Inflammatory macrophage (primary cell): ENCODE measurements around the gene RYR2.
"Not testable (repeated sequence)": the region's sequence is repeated elsewhere in the genome, so short reads cannot be mapped to it uniquely, and the experiment has no call there.

Experiments
- DNase-seq, 2 donors: peaks; one replicate each; pipeline ENCODE4 v3.0.0-alpha.2; 2020 to 2022

The RYR2 gene

DNA sequence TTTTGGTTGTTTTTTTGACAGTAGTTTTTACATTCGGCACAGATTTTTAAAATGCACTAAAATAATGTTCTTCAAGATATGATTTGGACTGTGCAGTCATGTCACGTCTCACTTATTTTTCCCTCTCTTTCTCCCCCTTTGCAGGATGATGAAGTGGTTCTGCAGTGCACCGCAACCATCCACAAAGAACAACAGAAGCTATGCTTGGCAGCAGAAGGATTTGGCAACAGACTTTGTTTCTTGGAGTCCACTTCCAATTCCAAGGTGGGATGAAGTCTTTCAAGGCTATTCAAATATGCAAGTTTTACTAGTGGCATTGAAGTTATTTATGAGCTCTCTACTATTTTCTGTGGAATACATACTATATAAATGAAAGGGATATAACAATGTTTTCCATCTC is 228.4 kb downstream of the RYR2 start:
- no peak for DNase-seq

DNA sequence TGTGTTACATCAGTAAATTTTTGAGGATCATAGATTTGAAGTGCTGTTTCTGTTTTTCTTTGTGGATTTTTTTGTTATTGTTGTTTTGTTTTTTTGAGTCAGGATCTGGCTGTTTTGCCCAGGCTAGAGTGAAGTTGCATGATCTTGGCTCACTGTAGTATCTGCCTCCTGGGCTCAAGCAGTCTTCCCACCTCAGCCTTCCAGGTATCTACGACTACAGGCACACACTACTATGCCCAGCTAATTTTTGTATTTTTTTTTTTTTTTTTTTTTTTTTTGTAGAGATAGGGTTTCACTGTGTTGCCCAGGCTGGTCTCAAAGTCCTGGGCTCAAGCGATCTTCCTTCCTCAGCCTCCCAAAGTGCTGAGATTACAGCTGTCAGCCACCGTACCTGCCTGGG is 236.0 kb downstream of the RYR2 start:
- not testable (repeated sequence) for DNase-seq

DNA sequence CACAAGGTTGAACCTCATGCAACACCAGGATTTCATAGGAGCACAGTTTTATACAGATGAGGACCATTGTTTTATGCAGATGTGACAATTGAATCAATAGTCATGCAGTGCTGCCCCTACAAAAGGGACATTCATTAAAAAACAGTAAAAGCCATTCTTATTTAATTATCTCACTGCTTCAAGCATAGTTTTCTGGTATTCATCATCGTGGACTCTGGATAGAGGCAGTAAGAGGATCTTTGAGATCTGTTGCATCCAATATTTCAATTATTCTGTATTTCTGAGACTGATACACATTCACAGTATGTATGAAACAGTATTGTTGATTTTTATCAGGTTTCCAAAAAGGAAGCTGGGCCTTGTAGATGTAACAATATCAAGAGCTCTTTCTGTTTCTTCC is 237.6 kb downstream of the RYR2 start:
- DNase-seq: no peak

DNA sequence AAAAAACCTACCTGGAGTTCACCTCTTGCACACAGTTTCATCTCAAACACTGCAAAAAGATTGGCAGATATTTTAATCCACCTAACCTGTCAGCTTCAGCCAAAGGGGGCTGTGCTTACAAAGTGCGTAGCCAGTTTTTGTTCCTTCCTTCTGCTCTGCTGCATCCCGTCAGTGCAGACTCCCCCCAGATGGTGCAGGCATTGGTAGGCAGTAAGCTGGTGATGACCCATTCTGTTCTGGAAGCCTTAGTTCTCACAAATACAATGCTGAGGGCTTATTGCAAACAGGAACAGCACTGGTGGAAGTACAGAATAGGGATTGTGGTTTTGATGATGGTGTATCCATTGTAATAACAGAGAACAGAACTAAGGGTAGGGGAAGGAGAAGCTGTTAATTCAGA is 239.5 kb downstream of the RYR2 start:
- no peak for DNase-seq

DNA sequence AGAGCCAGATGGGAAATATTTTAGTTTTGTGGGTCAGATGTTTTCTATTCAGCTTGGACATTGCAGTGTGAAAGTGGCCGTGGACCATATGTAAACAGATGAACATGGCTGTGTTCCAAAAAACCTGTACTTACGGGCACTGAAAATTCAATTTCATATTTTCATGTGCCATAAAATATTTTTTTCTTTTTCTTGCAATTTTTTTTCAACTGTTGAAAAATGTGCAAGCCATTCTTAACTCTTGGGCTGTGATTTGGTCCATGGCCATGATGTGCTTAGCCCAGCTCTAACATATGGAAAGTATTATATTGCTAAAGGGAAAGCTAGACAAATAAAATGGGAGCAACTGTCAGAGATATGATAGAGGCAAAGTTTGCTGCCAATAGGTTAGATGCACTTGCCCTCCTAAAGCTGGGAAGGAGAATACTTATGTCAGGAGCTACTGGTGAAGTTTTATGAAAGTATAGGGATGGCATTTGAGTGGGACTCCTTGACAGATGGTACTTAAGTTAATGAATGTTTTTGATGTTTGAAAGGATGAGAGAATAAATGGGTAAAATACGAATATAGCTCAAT is 240.3 kb downstream of the RYR2 start:
- no peak for DNase-seq

DNA sequence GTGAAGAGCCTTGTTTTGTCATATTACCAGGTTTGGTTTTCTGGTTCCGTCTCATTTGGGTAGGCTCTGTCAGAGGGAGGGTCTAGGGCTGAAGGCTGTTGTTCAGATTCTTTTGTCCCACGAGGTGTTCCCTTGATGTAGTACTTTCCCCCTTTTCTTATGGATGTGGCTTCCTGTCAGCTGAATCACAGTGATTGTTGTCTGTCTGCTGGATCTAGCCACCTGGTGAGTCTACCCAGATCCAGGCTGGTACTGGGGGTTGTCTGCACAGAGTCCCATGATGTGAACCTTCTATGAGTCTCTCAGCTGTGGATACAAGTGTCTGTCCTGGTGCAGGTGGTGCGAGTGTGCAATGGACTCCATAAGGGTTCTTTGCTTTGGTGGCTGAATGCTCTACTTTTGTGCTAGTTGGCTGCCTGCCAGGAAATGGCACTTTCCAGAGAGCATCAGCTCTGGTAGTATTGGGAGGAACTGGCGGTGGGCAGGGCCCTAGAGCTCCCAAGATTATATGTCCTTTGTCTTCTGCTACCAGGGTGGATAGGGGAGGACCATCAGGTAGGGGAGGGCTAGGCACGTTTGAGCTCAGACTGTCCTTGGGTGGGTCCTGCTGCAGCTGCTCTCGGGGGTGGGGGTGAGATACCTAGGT is 246.0 kb downstream of the RYR2 start:
- no peak for DNase-seq

DNA sequence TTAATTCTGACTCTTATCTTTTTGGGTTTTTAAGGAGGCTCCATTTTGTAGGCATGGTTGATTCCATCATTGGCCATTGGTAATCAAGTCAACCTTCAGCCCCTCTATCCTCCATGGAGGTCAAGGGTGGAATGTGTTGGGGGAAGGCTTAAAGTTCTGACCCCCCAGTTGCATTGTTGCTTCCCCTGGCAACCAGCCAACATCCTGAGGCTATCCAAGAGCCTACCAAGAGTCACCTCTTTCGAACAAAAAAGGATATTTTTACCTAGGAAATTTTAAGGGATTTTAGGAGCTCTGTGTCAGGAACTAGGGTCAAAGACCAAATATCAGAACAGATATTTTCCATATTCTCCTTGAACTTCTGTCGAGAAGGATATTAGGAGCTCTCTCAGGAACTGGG is 251.8 kb downstream of the RYR2 start:
- no peak for DNase-seq

DNA sequence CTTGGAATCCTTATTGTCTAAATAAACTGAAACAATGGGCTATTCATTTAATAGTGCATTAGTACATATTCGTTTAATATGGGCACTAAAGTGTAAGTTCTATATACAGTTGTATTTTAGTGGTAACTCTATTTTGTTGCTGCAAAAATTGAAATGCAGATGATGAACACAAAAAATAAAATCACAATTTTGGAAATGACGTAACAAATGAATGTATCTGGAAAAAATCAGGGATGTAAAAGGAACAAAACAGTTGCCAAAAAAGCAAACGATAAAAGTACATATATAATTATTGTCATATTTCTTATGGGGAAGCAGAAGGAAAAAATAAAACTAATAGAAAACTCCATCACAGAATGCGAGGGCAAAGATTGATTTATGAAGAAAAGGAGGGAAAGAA is 254.9 kb downstream of the RYR2 start:
- no peak for DNase-seq

DNA sequence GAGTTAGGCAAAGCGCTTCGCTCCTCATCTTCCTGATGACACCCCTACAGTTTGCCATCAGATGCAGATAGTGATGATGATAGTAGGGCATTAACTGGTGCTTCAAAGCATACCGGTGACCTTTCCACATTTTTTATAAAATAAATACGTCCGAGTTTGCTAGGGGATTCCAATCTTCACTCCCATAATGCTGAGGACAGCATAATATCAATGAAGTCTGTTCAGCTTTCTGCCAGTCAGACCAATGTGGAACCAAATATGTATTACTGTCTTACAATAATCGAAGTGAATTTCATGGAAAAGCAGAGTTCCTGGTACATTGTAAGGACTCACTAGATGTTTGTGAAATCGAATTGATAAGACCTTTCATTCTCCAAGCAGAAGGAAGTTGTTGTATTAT is 258.7 kb downstream of the RYR2 start:
- no peak for DNase-seq

DNA sequence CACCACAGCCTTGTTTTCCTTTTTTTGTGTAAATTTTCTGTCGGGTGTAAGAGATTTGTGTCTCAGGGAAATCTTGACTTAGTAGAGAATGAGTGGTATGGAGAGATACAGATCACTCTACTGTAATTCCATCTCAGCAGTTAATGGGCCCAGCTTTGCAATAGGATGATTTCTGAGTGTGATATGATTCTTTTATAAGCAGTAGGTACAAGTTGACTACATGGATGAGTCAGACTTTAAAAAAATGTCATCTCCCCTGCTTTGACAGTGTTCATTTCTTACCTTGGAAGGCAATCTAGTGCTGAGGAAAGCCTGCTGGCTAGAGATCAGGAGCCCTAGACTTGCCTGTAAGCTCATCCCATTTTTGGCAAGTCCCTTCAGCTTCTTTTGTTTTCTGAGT is 261.9 kb downstream of the RYR2 start:
- no peak for DNase-seq

DNA sequence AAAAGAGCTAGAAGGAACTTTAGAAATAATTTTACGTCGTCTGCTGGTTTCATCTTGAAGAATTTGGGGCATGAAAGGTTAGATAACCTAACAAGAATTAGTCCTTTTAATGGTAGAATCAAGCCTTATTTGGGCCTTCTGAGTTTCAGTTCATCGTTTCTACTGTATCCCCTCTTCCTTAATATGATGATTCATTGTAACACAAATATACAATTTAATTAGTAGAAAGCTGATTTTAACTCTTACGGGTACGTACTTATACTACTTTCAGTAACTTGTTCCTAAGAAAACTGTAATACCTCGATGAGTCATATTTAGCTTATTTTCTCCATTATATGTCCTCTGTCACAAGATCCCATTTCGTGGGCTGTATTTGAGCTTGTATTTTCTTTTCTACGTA is 264.7 kb downstream of the RYR2 start:
- no peak for DNase-seq

DNA sequence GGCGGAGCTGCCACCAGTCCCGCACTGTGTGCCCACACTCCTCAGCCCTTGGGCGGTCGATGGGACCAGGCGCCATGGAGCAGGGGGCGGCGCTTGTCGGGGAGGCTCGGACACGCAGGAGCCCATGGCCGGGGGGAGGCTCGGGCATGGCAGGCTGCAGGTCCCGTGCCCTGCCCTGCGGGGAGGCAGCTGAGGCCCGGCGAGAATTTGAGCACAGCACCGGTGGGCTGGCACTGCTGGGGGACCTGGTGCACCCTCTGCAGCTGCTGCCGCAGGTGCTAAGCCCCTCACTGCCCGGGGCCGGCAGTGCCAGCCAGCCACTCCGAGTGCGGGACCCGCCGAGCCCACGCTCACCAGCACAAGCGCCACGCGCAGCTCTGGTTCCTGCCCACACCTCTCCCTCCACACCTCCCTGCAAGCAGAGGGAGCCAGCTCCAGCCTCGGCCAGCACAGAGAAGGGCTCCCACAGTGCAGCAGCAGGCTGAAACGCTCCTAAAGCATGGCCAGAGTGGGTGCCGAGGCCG is 267.7 kb downstream of the RYR2 start:
- no peak for DNase-seq

DNA sequence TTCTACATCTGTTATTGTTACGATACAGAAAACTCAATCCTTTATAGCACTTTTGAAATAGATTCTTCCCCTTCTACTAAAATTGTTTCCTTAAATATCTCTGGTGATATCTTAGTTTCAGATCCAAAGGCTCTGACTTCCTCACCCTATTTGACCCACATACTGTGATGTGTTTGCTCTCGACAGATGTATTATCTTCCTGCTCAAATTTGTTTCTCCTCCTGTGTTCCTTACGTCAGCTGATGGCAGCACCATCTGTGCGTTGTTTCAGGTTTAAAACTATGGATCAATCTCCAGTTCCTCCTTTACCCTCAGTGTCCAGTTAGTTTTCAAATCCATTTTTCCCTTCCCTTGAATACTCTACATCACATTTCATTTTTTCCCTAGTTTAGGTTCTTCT is 274.4 kb downstream of the RYR2 start:
- no peak for DNase-seq

DNA sequence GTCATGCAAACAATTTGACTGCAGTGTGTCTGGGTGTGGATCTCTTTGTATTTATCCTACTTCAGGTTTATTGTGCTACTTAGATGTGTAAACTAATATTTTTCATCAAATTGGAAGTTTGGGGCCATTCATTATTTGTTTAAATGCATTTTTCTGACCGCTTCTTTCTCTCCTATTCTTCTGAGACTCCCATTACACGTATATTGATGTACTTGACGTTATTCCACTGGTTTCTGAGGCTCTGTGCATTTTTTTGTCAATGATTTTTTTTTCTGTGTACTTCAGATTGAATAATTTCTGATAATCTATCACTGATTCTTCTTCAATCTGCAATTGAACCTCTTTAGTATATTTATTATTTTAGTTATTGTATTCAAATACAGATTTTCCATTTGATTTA is 276.8 kb downstream of the RYR2 start:
- no peak for DNase-seq

DNA sequence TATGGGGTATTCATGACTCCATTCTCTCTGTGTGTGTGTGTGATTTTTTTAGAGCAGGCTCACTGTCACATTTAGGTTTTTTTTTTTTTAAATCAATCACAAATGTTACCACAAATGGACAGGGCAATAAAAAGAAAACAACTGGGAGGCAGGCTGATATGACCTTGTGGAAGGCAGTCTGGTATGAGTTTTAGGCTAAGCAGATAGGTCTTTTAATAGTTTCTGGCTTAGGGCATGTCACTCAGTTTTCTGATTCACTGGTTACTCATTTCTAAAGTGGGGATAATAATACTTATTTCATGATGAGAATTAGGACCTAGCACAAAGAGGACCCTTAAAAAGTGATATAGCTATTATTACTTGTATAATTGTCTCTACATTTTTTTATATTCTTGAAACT is 278.9 kb downstream of the RYR2 start:
- no peak for DNase-seq

DNA sequence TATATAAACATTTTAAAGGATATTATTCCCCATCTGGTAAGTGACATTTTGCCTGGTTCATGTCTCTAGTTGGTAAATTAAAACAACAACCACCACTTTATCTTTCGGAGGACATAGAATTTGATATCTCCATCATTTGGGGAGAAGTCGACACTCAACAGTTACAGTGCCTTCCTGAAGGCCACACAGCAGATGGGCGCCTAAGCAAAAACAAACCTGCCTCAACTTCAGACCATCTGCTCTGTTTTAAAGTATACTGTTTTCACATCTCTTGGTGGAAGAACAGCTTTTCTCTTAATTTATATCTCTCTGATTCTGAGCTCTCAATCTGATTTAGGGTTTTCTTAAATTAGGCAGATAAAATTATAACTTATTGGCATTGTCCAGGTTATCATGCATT is 282.2 kb downstream of the RYR2 start:
- no peak for DNase-seq

DNA sequence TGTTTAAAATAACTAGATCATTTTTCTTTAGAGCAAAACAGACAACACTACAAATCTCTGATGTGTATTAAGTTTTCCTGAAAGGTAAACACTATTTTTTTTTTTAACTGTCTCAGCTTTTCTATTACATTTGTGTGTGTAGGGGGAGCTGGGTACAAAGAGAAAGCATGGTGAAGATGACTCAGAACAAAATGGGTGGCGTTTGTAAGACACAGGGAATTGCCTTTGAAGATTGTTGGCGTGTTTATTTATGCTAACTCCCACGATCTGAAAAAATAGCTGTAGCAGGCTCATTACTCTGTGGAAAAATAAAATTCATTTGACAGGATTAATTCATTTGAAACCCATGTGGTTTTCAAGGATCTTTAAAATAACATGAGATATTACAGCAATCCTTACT is 285.1 kb downstream of the RYR2 start:
- DNase-seq: no peak

DNA sequence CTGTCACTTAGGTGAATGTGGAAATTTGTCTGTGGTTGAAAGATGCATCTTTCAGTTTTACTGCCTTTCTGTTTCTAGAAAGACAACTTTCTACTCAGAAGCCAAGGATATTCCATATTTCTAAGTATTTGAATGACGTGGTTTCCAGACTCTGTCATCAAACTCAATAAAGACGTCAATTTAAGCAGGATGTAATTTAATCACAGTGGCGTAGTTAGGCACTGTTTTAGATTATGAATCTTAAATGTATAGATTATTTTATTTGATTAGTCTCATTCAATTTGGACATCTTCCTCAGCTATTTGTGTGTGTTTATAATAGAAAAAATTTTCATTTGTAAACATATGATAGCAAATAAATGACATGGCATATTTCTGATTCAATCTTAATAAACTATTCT is 298.9 kb downstream of the RYR2 start:
- DNase-seq: no peak

DNA sequence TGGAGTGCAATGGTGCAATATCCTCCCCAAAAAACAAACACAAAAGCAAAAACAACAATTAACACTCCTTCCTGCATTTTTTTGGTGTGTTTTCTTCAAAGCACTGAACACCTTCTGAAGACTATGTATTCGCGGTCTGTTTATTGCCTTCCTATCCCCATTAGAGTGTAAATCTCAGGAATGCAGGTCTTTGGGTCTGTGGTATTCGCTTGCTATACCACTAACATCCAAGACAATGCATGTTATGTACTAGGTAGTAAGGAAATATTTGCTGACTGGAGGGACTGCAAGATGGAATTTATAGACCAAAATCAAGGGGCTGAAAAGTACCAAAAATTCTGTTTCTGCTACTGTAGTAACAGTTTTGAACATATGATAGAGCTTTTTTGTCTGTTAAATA is 299.4 kb downstream of the RYR2 start:
- DNase-seq: no peak

DNA sequence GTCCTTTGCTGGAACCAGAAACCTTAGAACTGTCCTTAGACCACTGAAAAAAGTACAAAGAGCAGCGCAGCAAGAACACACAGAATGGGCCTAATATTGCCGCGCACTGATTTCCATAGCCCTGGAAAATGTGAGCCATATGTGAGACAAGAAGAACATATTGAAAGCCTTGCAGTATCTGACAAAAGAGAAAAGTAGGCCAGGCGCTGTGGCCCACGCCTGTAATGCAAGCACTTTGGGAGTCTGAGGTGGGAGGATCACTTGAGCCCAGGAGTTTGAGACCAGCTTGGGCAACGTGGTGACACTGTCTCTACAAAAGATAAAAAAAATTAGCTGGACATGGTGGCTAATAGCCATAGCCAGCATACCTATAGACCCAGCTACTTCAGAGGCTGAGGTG is 300.7 kb downstream of the RYR2 start:
- DNase-seq: no peak

DNA sequence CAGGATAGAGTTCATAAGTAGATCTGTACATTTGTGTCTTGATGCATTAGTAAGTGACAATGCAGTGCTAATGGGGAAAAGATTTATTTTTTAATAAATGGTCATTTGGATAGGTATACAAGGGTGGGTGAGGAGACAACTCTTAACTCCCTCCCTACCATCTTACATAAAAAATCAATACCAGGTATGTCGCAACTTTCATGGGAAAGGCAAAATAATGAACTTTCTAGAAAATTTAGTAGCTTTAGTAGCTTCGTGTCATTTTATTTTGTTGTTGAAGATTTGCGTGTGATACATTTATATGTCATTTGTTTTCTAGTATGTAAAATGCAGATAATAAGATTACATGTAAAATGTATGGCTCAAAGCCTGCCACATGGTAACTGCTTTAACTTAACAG is 310.8 kb downstream of the RYR2 start:
- DNase-seq: no peak

DNA sequence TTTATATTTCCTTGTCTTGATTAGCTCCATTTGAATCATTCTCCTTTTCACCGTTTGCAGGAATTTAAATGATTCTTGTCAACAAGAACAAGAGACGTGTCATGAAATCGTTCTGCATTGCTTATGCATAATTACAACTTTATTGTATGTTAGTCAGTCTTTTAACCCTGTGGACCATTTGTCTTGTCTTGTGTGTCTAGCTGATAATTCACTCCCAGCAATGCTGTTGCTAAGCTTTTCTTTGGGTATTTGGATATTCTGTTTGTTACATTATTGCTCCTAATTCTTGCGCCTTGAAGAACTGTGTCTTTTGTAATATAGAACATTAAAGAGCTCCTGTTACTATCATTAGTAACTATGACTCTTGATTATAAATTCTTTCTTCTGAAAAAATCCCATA is 311.9 kb downstream of the RYR2 start:
- DNase-seq: no peak

DNA sequence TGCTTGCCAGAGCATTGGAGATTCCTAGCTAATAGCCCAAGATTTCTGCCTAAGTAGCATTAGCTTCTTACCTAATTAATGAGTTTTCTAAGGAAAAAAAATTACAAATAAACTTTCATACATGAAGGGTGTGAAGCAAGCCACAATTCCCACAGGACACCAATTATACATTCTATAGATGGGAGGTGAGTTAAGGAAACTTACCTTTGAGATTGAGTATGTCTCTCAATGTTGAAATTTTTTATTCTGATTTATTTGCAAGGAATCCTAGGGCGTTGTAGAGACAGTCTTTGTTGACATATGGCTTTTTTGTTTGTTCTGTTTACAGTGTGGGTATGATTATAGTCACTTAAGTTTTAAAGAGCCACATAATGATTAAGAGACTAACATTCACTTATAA is 313.0 kb downstream of the RYR2 start:
- no peak for DNase-seq

DNA sequence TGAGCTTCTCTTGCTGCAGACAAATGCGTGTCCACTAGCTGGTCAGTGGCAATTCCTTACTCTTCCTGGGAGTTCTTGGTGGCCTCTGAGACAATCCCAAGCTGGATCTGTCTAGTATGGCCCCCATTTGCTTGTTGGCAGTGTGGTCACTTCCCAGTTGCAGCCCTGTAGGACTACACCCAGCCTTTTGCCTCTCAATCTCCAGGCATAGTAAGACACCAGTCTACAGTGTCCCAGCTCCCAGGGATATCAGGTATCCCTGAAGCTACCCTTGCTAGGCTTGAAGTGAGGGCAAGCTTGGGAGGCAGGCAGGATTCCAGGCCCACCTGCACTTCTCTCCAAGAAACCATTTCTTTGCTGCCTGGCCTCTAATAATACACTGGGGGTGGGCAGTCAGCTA is 316.6 kb downstream of the RYR2 start:
- DNase-seq: no peak

DNA sequence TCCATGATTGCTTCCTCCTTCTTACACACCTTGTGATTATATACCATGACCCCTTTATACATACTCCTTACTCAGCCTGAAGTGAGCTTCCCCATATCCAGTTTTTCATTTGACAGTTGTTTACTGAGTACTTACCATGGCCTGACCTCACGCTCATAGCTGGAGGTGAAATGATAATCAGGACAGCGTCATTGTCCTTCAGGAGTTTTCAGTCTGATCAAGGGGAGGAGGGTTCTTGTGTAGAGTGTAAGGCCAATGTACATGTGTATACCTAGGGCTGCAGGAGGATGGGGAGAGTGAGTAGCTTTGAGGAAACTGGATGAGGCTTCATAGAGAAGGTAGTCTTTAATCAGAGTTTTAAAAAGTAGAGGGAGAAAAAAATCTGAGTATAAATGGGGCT is 325.8 kb downstream of the RYR2 start:
- no peak for DNase-seq
